HG03175 (cell line): ENCODE measurements around the gene ADAM10.

Experiments used
- ATAC-seq: cut with Tn5 transposase; IDR thresholded peaks from one replicate; pipeline ENCODE4 v1.9.1; 2021; ENCODE audit warnings: mild to moderate bottlenecking, moderate library complexity; ENCODE audit not compliant: unreplicated experiment

The ADAM10 gene

GRCh38 chr15:58555162-58556027 lies 194.1 kb downstream of the ADAM10 start:
- ATAC-seq = no peak

GRCh38 chr15:58554758-58555157 lies 194.7 kb downstream of the ADAM10 start:
- ATAC-seq = no peak

- no peak for ATAC-seq
Measured at GRCh38 chr15:58553365-58553918, 196.1 kb downstream of the ADAM10 start.

GRCh38 chr15:58552505-58553364 lies 196.8 kb downstream of the ADAM10 start:
- no peak for ATAC-seq

GRCh38 chr15:58551764-58552504 lies 197.6 kb downstream of the ADAM10 start:
- ATAC-seq = no peak

- ATAC-seq = no peak
Measured at GRCh38 chr15:58551084-58551763, 198.3 kb downstream of the ADAM10 start.

GRCh38 chr15:58549785-58550074 lies 199.8 kb downstream of the ADAM10 start:
- ATAC-seq = no peak

- no peak for ATAC-seq
Measured at GRCh38 chr15:58549013-58549784, 200.3 kb downstream of the ADAM10 start.

- no peak for ATAC-seq
Measured at GRCh38 chr15:58548308-58549012, 201.0 kb downstream of the ADAM10 start.

- no peak for ATAC-seq
Measured at GRCh38 chr15:58547628-58548307, 201.7 kb downstream of the ADAM10 start.

- no peak for ATAC-seq
Measured at GRCh38 chr15:58546635-58547627, 202.6 kb downstream of the ADAM10 start.

- no peak for ATAC-seq
Measured at GRCh38 chr15:58546066-58546591, 203.4 kb downstream of the ADAM10 start.

- no peak for ATAC-seq
Measured at GRCh38 chr15:58545307-58546065, 204.0 kb downstream of the ADAM10 start.

- ATAC-seq = no peak
Measured at GRCh38 chr15:58544756-58545155, 204.8 kb downstream of the ADAM10 start.

GRCh38 chr15:58543664-58544335 lies 205.7 kb downstream of the ADAM10 start:
- ATAC-seq = no peak
